G401 (cell line): Measurements from ENCODE around the gene SLC6A8. TPM values are rescaled to one million over a fixed set of nuclear protein-coding genes. Genes with fewer than 3 reads are reported as not detected.
"Not testable (repeated sequence)": the region's sequence is repeated elsewhere in the genome, so short reads cannot be mapped to it uniquely, and the experiment has no call there.

Source experiments
- DNase-seq: peaks from one replicate; pipeline ENCODE4 v3.0.0-alpha.2; 2015; ENCODE audit warnings: low spot score
- in situ Hi-C: cut with HindIII; loops from 2 replicates; pipeline ENCODE4 v1.10.0; 2016; ENCODE audit warnings: low sequenced_read_pairs, mixed read lengths
- total RNA-seq: library from RNA; depleted of rRNA; stranded (reverse); fragments of >200 nt; shearing (Covaris generic); gene quantifications from 2 replicates; pipeline ENCODE4 v1.2.3, GENCODE V29; 2014

Gene SLC6A8
- total RNA-seq, 1 experiment from 2014 or later, result 13.1 TPM

DNA sequence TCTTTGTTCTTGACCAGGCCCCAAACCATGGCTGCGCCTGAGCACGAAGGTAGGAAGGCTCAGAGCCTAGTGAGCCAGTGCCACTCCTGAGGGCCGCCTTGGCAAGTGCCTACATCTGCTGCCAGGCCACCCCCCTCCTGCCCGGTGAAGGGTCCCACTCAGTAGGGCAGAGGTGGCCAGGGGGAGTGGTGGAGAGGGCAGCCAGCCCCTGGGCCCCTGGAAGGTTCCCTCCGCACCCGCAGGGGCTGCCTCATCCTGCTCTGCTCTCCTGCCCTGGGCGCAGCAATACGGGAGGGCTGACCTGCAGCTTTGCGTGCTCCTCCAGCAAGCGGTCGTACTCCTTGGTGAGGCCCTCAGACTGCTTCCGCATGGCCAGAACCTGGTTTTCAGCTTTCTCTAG is 14.0 kb downstream of the SLC6A8 start:
- DNase-seq, result no peak
- in situ Hi-C loops, result no loop called here

DNA sequence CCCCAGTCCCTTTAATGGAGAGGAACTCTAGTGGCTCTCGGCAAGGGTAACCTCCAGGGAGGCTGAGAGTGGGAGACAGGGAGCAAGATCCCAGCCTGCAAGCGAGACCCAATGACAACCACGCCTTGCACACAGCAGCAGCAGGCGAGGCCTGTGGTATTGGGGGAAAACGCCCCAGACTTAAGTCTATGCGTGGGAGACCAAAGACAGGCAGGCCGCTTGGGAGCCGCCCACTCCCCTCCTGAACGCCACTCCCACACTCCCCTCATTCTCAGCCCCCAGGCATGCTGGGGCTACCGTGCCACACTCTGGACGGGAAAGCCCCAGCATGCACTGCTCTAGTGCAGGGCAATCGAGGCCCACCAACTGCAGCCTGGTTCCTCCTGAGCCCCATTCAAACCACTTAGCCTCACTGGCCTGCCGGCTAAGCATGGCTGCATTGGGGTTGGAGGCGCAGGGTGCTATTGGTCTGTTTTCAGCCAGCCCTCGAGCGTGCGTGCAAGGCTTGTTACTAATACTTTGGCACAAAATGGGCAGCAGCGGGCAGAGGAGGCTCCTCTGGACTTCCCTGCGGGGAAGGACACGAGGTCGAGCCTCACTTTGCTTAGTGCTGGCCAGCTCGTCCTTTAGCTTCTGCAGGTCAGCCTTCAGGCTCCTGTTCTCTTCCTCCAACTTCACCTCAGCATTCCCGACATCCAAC is 14.8 kb downstream of the SLC6A8 start:
- no peak for DNase-seq
- in situ Hi-C loops, result no loop called here

DNA sequence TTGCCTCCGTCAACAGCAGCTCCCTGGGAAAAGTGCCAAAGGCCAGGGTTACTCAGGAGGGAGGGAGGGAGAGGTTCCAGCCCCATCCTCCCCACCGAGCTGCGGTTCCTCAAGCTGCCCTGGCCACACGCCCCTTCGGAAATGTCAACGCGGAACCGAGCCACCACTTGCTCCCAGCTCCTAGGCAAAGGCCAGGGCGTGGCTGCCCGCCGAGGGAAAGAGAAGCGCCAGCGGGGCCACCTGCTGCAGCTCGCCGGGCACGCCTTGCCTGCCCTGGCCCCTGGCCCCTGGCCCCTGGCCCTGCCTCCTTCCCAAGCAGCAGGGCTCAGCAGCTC is 15.3 kb downstream of the SLC6A8 start:
- peak; percentile 32 for DNase-seq
- in situ Hi-C loops, result no loop called here

DNA sequence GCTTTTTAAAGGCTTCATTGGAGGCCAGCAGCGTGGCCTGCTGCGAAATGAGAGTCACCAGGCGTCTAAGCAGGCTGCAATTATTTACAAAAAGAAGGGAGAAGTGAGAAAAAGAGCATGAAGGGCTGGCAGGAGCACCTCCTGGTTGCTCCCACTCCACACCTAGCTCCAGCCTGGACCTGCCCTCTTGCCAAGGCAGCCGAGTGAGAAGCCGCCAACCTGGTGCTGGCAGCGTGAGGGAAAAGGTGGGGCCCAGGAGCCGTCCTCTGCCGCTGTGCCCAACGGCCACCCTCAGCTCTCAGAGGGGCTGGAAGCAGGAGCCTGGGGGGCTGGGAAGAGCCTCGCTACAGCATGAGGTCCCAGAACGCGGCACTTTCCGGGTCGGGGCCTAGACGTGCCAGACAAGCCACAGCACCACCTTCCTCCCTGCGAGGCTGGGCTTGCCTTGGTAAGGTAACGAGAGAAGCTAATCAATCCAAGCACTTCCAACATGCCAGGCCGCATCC is 16.3 kb downstream of the SLC6A8 start:
- in situ Hi-C loops, result no loop called here
- peak; percentile 39 for DNase-seq

DNA sequence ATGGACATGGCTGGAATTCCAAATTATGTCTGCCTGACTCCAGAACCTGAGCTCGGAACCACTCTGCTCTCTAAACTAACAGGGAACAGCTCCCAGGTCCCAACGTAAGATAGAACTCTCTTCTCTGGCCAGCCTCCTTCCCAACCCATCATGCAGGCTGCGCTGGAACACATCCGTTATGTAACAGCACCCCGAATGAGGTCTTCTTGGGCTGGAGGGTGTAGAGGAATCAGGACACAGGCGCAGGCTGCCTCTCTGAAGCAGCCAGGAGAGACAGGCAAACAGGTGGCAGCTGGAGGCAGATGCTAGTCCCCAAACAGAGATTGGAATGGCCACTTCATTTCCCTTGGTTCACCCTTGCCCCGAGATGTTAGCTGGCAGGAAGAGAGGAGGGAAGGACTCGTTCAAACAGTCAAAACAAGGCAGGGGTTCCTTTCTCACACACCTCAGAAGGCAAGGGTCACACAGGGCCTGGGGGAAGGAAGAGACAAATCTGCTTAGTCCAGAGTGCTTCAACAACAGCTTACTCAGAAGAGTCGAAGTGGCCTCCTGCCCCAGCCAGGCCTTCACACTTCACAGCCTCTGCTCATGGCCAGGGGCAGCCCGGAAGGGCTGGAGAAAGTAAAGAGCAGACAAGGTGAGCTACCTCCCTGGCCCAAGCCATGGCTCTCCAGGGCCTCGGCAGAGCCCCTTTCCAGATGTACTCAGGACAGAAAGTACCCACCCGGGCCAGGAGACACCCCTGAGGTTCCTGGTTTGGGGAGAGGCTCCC is 17.1 kb downstream of the SLC6A8 start:
- peak; percentile 57 for DNase-seq
- in situ Hi-C loops, result not testable (repeated sequence)

DNA sequence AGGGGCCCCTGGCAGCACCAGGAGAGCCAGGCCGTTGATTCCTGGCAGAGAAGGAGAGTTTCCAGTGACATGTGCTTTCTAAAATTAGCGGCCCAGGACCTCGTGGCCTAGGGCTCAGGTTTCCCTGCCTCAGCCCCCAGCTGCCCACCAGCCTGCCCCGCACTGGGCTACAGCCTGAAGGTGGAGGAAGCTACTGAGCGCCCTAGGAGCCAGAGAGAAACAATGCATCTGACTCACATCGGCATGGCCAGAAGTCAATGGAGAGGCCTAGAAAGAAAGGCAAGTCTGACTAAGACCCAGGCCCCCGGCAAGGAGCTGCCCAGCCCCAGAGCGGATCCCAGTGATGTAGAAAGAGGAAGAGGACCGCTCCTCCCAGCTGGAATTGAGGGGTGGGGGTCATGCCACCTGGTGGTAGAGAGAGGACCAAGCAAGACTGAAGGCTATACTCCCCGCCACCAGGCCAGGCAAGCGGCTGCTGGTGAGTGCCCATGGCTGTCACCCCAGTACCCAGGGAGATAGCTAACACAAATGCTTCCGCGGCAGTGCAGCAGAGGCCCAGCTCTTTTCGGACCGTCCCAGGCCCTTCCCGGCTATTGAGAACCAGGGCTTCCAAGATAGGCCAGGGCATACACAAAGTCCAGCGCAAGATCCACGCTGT is 17.8 kb downstream of the SLC6A8 start:
- DNase-seq, in situ Hi-C loops: not testable (repeated sequence)

DNA sequence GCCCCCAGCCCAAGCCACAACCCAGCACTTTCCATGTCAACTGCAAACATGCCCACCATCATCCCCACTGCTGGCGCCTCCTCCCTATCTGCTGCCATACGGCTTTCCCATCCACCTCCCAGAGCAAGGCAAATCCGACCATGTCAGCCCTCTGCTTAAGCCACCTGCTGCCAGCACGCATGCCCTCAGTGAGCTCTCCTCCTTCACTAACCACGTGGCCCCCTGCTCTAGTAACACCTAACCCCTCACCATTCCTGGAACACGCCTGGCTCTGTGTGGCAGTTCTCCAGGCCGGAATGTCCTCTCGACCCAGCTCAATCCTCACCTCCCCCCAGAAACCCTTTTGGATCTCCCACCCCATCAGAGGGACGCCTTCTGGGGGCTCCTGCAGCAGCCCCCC is 19.1 kb downstream of the SLC6A8 start:
- no peak for DNase-seq
- in situ Hi-C loops, result no loop called here

DNA sequence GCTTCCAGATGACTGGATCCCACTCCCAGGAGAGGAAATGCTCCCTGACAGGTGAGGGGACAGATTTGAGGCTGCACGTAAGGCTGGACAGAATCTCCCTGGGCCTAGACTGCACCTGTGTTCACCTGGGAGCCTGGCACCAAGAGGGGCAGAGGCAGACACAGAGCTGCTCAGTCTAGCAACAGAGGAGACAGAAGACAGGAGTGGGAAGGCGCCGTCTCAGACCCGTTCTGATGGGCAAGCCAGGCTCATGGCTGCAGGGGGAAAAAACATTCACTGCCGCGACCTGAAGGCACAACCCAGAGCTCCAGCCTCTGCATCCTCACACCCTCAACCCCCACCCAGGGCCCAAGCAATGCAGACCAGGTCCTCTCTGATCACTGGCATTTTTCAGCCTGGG is 19.7 kb downstream of the SLC6A8 start:
- no peak for DNase-seq
- in situ Hi-C loops, result no loop called here

DNA sequence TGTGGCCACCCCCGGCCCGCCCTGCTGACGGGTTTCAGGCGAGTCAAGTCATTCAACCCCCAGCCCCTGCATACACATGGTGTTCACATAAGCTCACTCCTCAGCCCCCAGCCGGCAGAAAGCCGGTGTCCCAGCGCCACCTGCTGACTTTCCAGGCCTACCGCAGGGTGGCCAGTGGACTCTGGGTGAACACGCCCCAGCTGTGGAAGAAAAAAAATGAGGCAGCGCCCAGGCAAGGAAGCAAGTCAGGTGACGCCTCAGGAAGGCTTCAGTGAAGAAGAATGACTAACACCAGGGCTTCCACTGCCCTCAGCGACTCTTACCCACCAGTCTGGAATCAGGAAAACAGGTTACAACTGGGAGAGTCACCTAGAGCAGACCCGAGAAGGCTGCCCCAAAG is 20.7 kb downstream of the SLC6A8 start:
- in situ Hi-C loops, result no loop called here
- DNase-seq, result peak; percentile 59

DNA sequence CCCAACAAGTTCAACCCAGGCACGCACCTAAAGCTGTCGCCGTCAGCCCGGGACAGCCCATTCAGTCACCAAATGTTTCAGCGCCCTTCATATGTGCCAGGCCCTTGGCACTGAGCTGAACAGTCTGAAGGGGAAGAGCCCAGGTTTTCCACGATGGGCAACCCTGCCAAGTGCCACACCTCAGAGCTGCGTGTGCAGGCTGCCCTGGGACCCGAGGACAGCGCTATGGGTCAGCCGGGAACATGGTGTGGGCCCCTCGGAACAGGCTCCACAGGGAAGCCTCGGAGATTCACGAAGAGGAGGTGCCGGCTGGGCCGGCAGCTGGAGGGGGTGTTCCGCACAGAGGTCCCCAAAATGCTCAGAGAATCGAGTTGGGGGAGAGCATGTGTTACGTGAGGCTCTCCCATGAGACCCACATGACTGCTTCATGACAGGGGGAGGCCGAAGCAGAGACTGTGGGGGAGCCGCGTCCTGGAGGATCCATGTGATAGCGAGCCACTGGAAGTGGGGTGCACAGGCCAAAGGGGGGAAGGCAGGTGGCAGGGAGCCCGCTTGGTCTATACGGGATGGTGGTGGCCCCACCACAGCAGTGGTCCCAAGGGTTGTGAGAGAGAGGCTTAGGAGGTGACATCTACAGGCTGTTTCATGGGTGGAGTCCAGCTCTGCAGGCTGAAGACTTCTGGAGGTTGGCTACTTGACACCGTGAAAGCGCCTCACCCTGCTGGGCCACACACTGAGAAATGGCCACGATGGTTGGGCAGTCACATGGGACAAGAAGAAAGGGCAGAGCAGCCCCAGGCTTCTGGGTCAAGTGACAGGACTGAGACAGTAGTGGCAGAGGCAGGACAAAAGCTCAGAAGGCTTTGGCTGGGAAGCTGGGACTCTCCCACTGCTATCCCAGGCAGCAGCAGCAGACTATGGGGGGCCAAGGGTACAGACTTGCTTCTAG is 22.3 kb downstream of the SLC6A8 start:
- no peak for DNase-seq
- in situ Hi-C loops, result no loop called here

DNA sequence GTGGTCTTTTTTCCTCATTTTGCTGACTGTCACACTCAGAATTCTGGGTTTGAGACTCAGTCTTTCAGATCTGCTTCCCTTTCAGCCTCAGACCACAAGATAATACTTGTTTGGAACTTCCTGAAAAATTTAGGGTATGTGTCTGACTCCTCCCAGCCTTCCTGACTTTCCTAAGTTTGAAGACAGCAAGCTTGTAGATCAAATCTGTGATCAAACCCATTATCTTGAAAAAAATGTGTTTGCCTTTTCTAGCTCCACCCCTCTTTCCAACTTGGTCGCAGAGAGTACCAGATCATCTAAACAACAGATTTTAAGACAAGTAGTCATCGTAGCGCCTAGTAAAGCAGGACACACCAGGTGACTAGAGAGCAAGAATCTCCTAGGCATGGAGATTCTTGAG is 26.5 kb downstream of the SLC6A8 start:
- no peak for DNase-seq
- in situ Hi-C loops, result no loop called here

DNA sequence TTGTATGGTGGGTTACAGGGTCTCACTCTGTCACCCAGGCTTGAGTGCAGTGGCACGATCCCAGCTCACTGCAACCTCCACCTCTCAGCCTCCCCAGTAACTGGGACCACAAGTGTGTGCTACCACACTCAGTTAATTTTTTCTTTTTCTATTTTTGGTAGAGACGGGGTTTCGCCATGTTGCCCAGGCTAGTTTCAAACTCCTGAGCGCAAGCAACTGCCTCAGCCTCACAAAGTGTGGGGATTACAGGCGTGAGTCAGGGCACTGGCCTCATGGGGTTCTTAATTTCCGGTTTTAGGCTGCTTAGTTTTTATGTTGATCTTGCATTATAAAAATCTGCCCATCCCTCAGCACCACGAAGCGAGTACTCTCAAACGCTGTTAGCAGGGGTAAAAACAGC is 29.7 kb downstream of the SLC6A8 start:
- no peak for DNase-seq
- in situ Hi-C loops, result no loop called here

DNA sequence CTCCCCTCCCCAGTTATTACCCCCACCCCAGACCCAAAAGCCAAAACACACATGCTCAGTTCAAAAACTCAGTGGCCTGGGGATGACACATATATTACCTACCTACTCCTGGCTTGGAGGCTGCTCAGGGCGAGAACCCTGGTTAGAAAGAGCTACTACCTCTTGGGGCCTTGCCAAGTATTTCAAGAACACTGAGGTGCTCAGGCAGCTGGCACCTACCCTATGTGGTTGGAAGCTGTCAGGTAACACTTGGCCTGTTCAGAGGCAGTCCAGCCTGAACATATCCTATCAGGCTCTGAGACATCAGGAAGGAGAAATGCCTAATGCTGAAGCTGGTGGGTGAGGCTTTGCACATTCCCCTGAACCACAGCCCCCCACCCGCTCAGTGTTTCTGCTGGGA is 31.5 kb downstream of the SLC6A8 start:
- no peak for DNase-seq
- in situ Hi-C loops, result no loop called here

DNA sequence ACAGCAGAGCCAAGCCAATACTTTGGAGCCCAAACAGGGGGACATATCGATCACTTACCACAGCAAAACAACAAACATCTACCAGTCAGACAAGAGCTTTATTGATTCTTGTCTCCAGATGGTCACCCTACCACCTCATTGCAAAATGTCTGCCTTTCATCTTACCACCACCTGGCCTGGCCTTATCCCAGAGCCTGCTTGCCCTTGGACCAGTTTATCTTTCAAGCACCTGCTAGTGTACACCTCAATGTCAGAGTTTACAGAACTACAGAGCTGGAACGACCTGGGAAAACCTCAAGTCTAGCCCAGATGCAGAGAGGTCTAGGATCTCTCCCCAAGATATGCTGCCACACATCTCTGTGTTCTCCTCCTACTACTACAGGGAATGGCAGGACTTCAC is 32.0 kb downstream of the SLC6A8 start:
- DNase-seq, result no peak
- in situ Hi-C loops, result no loop called here

DNA sequence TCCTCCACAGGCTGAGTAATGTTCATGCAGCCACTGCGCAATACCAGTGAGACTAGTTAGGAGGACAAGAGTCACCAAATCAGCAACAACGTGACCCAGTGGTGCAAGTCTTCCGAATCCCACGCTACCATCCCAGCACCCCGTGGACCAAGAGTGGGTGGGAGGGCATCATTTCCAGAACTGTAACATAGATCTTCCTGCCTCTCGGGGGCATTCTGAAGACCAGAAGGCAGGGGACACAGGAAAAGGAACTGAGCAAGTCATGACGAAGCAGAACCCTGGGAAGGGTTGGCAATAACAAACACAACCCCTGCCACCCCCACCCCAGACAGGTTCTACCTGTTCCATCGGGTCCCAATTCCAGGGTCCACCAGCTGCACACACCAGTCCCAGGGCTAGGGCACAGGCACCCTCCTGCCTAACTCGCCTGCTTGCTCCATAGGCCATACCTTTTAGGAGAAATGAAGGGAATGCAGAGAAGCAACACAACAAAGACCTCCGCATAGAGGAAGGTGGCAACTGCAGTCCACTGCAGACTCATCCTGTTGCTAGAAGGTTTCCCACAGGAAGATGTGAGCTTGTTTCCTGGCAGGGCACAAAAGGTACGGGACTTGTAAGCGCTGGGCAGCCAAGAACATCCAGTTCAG is 35.1 kb downstream of the SLC6A8 start:
- in situ Hi-C loops, result no loop called here
- DNase-seq, result no peak

DNA sequence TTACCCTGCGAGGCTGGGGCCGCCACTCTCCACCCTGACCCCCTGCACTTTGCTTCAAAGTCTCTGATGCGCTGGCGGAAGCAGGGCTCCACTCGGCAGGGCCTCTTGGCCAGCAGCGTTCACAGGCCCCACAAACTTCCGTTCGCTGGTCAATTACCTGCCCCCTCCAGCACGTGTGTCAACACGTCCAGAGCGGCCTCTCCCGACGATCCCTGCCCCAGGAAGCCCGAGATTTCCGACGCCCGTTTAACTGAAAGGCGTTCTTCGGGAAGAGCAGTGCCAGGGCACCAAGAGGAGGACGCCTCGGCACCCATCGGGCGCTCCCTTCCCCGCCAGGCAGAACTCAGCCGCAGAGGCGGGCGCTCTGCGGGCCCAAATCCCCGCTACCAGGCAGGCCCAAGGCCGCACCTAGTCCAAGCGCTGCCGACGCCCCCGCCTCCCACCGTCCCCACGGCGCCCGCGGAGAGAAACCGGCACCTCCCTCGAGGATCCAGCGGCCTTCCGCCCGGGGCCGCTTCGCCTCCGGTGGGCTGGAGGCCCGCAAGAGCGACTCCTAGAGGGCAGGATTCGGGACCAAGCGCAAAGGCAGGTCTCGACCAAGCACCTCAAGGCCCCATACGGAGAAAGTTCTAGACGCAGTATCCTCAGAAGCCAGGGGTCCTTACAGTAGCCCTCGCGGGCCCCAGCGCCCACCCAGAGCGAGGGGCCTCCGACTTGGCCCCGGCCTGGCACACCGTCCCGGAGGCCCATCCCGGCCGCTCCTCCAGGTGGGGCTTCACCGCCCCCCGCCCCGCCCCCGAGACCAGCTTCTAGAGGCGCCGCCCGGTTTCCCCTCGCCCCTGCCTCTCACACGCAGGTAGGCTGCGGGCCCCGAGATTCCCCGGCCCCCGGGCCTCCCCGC is 35.9 kb downstream of the SLC6A8 start:
- in situ Hi-C loops, result no loop called here
- DNase-seq, result no peak

DNA sequence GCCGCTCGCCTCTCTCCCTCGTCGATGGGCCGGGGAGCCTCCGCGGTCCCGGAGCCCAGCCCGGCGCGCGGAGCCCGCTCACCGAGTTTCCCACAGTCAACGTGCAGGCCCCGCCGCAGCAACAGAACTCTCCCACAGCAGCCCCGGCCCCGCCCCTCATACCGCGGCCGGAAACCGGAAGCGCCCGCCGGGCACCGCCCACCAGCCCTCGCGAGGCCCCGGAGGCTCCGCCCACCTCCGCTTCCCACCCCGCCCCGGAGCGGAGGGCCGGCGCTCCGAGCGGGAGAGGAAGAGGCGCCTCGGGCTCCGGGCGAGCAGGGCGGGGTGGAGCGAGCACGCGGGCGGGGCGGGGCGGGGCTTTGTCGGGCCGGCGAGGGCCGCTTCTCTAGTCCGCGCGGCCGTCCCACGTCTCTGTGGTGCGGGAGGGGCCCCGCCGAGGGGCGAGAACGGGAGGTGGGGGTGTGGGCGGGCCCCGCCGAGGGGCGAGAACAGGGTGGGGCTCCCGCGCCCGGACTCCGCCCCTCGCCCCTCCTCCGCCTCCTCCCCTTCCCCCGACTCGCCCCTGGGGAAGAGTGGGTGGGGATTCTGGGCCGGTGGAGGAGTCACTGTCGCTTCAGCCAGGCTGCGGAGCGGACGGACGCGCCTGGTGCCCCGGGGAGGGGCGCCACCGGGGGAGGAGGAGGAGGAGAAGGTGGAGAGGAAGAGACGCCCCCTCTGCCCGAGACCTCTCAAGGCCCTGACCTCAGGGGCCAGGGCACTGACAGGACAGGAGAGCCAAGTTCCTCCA is 36.7 kb downstream of the SLC6A8 start, which contains the start of the genes ABCD1 and BCAP31:
Gene ABCD1, plus strand, starts transcription at position 605 of the 787 bp plus-strand sequence. CDS start 411 bp downstream, outside the sequence.
Gene BCAP31, minus strand, starts transcription at position 136 of the 787 bp plus-strand sequence. CDS start 1,143 bp downstream, outside the sequence.
- in situ Hi-C loops, result no loop called here

More for the DNA sequence above, 36.7 kb downstream of the SLC6A8 start, which contains the start of the genes ABCD1 and BCAP31:
- peak; percentile 81 for DNase-seq
